Measurements from ENCODE around the gene RNASE8.

The RNASE8 gene

GRCh38 chr14:21074398-21075272 is 17.0 kb downstream of the RNASE8 start:
- no peak for DNase-seq

GRCh38 chr14:21075719-21076437 is 18.3 kb downstream of the RNASE8 start:
- no peak for DNase-seq

GRCh38 chr14:21077672-21078071 is 20.1 kb downstream of the RNASE8 start:
- no peak for DNase-seq

DNA sequence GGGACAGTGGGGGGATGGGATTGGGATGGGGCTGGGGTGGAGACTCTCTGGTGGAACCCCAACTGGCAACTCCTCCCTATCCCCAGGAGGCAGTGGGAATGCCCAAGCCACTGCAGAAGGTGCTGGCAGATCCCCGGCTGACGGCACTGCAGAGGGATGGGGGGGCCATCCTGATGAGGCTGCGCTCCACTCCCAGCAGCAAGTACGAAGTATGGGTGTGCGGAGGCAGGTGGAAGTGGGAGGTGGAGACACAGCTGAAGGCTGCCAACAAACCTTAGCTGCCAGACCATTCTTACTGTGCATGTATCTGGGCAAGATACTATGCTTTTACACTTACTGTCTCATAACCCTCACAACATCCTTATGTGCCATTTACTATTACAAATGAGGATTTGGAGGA is 20.7 kb downstream of the RNASE8 start:
- no peak for DNase-seq

DNA sequence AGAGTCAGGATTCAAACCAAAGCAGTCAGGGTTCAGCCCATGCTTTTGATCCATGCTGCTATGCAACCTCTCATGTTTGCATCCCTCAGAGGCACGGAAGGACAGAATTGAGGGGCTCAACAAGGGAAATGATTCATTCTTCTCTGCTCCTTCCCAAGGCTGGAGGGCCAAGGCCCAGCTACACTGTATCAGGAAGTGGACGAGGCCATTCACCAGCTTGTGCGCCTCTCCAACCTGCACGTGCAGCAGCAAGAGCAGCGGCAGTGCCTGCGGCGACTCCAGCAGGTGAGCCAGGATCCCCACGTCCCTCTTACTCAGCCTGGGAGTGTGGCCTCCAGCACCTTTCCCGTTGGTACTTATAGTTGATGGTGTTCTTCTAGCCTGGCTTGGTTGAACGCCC is 21.1 kb downstream of the RNASE8 start:
- DNase-seq: no peak

DNA sequence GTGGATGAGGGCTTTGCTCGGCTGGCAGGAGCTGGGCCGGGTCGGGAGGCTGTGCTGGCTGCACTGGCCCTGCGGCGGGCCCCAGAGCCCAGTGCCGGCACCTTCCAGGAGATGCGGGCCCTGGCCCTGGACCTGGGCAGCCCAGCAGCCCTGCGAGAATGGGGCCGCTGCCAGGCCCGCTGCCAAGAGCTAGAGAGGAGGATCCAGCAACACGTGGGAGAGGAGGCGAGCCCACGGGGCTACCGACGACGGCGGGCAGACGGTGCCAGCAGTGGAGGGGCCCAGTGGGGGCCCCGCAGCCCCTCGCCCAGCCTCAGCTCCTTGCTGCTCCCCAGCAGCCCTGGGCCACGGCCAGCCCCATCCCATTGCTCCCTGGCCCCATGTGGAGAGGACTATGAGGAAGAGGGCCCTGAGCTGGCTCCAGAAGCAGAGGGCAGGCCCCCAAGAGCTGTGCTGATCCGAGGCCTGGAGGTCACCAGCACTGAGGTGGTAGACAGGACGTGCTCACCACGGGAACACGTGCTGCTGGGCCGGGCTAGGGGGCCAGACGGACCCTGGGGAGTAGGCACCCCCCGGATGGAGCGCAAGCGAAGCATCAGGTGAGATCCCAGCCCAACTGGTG is 24.0 kb downstream of the RNASE8 start:
- DNase-seq: no peak

- no peak for DNase-seq
These were observed 26.1 kb downstream of the RNASE8 start for GRCh38 chr14:21083565-21084325.

GRCh38 chr14:21084396-21084795 is 26.8 kb downstream of the RNASE8 start:
- DNase-seq: no peak

- no peak for DNase-seq
These were observed 27.6 kb downstream of the RNASE8 start for GRCh38 chr14:21084998-21085853.

DNA sequence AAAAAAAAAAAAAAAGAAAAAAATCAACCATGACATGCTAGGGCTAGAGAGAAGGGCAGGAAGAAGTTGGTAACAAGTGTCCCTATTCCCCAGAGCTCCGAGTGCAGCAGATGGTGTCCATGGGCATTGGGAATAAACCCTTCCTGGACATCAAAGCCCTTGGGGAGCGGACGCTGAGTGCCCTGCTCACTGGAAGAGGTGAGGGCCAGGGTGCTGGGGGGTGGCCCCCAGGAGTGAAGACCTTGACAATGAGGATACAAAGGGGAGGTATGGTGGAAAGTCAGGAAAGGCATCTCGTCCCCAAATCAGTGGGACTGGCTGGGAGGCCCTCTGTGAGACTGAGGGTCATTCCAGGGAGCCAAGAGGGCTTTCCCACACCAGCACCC is 29.3 kb downstream of the RNASE8 start:
- DNase-seq: no peak

DNA sequence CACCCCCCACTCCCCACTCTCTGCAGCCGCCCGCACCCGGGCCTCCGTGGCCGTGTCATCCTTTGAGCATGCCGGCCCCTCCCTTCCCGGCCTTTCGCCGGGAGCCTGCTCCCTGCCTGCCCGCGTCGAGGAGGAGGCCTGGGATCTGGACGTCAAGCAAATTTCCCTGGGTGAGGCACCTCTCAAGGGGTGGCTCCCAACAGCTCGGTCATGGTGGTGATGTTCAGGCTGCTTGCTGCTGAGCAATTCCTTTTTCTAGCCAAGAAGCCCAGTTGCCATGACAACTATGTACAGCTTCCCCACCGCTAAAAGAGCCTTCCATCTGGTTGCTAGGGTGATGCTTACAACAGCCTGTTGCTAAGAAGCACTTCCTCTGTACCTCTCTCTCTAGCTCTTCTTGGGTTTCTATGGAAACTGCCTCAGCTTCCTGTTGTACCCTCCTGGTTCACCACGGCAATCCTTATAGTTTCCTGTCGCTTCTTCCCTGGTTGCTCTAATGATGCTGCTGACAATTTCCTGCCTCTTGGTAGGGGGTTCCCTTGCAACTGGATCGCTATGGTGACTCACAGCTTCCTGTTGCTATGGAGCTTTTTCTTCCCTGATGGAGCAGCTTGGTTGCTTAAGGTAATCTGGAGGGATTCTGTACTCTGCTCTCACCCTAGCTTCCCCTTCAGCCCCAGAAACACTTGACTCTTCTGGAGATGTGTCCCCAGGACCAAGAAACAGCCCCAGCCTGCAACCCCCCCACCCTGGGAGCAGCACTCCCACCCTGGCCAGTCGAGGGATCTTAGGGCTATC is 29.9 kb downstream of the RNASE8 start:
- DNase-seq: peak; percentile 91

DNA sequence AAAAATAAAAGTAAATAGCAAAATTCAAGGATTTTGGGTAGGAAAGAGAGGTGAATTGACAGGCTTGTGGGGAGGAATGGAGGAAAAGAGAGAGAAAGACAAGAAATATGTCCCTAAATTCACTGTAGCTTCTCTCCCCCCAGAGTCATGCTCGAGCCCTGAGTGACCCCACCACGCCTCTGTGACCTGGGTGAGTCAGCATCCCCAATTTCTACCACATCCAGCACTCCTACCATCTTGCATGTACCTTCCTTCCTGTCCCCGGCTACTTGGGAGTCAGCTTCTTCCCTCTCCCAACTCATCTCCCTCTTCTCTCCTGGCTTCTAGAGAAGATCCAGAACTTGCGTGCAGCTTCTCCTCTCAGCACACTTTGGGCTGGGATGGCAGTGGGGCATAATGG is 31.1 kb downstream of the RNASE8 start:
- DNase-seq: no peak

DNA sequence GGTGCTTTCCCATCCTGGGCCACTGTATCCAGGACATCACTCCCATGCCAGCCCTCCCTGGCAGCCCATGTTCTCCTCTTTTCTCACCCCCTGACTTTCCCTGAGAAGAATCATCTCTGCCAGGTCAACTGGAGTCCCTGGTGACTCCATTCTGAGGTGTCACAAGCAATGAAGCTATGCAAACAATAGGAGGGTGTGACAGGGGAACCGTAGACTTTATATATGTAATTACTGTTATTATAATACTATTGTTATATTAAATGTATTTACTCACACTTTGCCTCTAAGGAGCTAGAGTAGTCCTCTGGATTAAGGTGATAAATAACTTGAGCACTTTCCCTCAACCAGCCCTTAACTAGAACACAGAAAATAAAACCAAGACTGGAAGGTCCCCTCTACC is 31.6 kb downstream of the RNASE8 start:
- DNase-seq: no peak

DNA sequence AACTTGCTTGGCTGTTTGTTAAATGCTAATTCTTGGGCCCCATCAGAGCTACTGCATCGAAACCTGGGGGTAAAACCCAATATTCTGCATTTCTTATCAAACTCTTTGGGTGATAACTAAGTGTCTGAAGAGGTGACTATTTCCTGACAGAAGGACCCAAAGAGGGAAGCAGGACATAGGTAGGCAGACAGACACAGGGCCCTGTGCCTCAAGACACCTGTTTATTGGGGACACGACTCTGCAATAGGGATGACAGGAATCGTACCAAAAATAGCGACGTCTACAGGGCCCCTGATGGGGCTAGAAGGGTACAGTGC is 32.2 kb downstream of the RNASE8 start:
- no peak for DNase-seq

- no peak for DNase-seq
These were observed 32.7 kb downstream of the RNASE8 start for GRCh38 chr14:21090194-21090939.

GRCh38 chr14:21090940-21091663 is 33.5 kb downstream of the RNASE8 start:
- no peak for DNase-seq

- no peak for DNase-seq
These were observed 34.2 kb downstream of the RNASE8 start for GRCh38 chr14:21091821-21092272.

- peak; percentile 10 for DNase-seq
These were observed 34.8 kb downstream of the RNASE8 start for GRCh38 chr14:21092273-21093011.

GRCh38 chr14:21093018-21093417 is 35.4 kb downstream of the RNASE8 start:
- DNase-seq: no peak
